K562 (cell line): ENCODE results near the gene ARPC1A. TPM values are rescaled to one million over a fixed set of nuclear protein-coding genes. Genes with fewer than 3 reads are reported as not detected.

Source experiments
- BCOR ChIP-seq: fragments of 450-650 bp; IDR thresholded peaks from 2 replicates; pipeline ENCODE4 v1.6.1; 2016
- ELF1 ChIP-seq: fragments of 200-800 bp; sonication (Bioruptor generic); IDR thresholded peaks from 2 replicates; pipeline ENCODE4 v1.6.1; 2016; ENCODE audit warnings: missing genetic modification characterization, missing compliant biosample characterization
- JUN ChIP-seq, 2 experiments: sonication (generic) in 1 of 2; formaldehyde crosslinking in 1 of 2; IDR thresholded peaks; 2 replicates each; pipeline versions ENCODE4 v1.6.1 to v1.8.0; 2012 to 2022; ENCODE audit warnings: borderline replicate concordance in 2 of 2, mild to moderate bottlenecking in 2 of 2, improper control_type of control experiment in 1 of 2, low read depth in 1 of 2, low read length in 1 of 2, missing genetic modification reagents in 1 of 2
- JUND ChIP-seq, 2 experiments: IDR thresholded peaks; 2 replicates in 1 of 2; 3 replicates in 1 of 2; pipeline ENCODE4 v1.6.1; 2011; ENCODE audit warnings: borderline replicate concordance in 2 of 2, low read depth in 2 of 2, low read length in 2 of 2, improper control_type of control experiment in 1 of 2, missing biosample characterization in 1 of 2, missing genetic modification characterization in 1 of 2, missing genetic modification reagents in 1 of 2
- KHSRP ChIP-seq: fragments of 450-650 bp; IDR thresholded peaks from 2 replicates; pipeline ENCODE4 v1.6.1; 2017
- L3MBTL2 ChIP-seq: fragments of 450-650 bp; IDR thresholded peaks from 2 replicates; pipeline ENCODE4 v1.6.1; 2016; ENCODE audit warnings: mild to moderate bottlenecking, moderate library complexity
- MYC ChIP-seq, 2 experiments: fragments of 250-450 bp in 1 of 2; sonication (Bioruptor Pico) in 1 of 2; IDR thresholded peaks; 2 replicates each; pipeline versions ENCODE4 v1.5.1 to v1.6.1; 2012 to 2021; ENCODE audit warnings: low read depth in 2 of 2, borderline replicate concordance in 1 of 2, improper control_type of control experiment in 1 of 2, low read length in 1 of 2, mild to moderate bottlenecking in 1 of 2, moderate library complexity in 1 of 2
- NBN ChIP-seq: fragments of 450-650 bp; IDR thresholded peaks from 2 replicates; pipeline ENCODE4 v1.6.1; 2016; ENCODE audit warnings: low read depth, mild to moderate bottlenecking
- NFATC3 ChIP-seq: fragments of 450-650 bp; IDR thresholded peaks from 2 replicates; pipeline ENCODE4 v1.6.1; 2017; ENCODE audit warnings: mild to moderate bottlenecking
- PHF8 ChIP-seq: fragments of 200-600 bp; sonication (generic); IDR thresholded peaks from 2 replicates; pipeline ENCODE4 v1.6.1; 2012; ENCODE audit warnings: mixed run types, mild to moderate bottlenecking, inconsistent platforms, low read length, moderate library complexity, borderline replicate concordance
- POLR2A ChIP-seq: fragments of 450-650 bp; conservative IDR thresholded peaks from 2 replicates; pipeline ENCODE4 v1.6.1; 2016
- POLR2AphosphoS2 ChIP-seq: IDR thresholded peaks from 2 replicates; pipeline ENCODE4 v1.6.1; 2012; ENCODE audit warnings: low read length, improper control_type of control experiment
- PPARD ChIP-seq: fragments of 250-450 bp; sonication (Bioruptor Pico); IDR thresholded peaks from 2 replicates; pipeline ENCODE4 v1.8.0; 2022; ENCODE audit warnings: inconsistent platforms, mild to moderate bottlenecking, moderate library complexity
- SAP30 ChIP-seq: fragments of 200-600 bp; sonication (generic); IDR thresholded peaks from 2 replicates; pipeline ENCODE4 v1.6.1; 2012; ENCODE audit warnings: borderline replicate concordance, low read depth, mild to moderate bottlenecking, moderate library complexity, low read length, control low read depth, inconsistent platforms; ENCODE audit not compliant: insufficient read depth, poor library complexity, severe bottlenecking
- STAG1 ChIP-seq: sonication (generic); formaldehyde crosslinking; IDR thresholded peaks from 2 replicates; pipeline ENCODE4 v1.5.0; 2020; ENCODE audit warnings: missing genetic modification reagents, borderline replicate concordance
- ZKSCAN8 ChIP-seq: fragments of 200-800 bp; sonication (Bioruptor generic); IDR thresholded peaks from 2 replicates; pipeline ENCODE4 v1.6.1; 2016; ENCODE audit warnings: missing genetic modification characterization, missing compliant biosample characterization
- polyA plus RNA-seq, 8 experiments: library from polyadenylated mRNA; depleted of rRNA in 4 of 8; stranded (reverse) in 5 of 8; unstranded in 3 of 8; fragments of >200 nt; fragmentation: Nextera tagmentation in 2 of 8; fragmentation: Illumina TruSeq in 1 of 8; extraction: Ambion mirVana in 2 of 8; extraction: Trizol in 1 of 8; gene quantifications; 2 replicates each; pipeline versions ENCODE4 v1.2.1 to v1.2.3, GENCODE V29; 2011 to 2014; ENCODE audit warnings: inconsistent platforms in 1 of 8, missing spikeins in 1 of 8
- total RNA-seq, 7 experiments: library from RNA; depleted of rRNA in 6 of 7; stranded (reverse); fragments of >200 nt in 6 of 7; fragmentation: Illumina TruSeq in 2 of 7; extraction: Trizol in 2 of 7; gene quantifications; 2 replicates each; pipeline versions ENCODE4 v1.2.1 to v1.2.3, GENCODE V29; 2011 to 2021; ENCODE audit warnings: low replicate concordance in 1 of 7
- TF ChIP-seq, protein P1 (sequence below), 2 experiments: fragments of 150-350 bp in 1 of 2; IDR thresholded peaks; 2 replicates each; pipeline ENCODE4 v1.6.1; 2012 to 2016; ENCODE audit warnings: low read depth in 2 of 2, low read length in 2 of 2, mild to moderate bottlenecking in 1 of 2, moderate library complexity in 1 of 2
- TF ChIP-seq, protein P2 (sequence below): fragments of 450-650 bp; formaldehyde crosslinking; IDR thresholded peaks from 2 replicates; pipeline ENCODE4 v1.4.0; 2020; ENCODE audit warnings: mild to moderate bottlenecking, moderate library complexity
- TF ChIP-seq, protein P3 (sequence below), 2 experiments: fragments of 200-800 bp in 1 of 2; sonication (Bioruptor generic) in 1 of 2; sonication (generic) in 1 of 2; formaldehyde crosslinking in 1 of 2; IDR thresholded peaks in 1 of 2; conservative IDR thresholded peaks in 1 of 2; 2 replicates each; pipeline versions ENCODE4 v1.5.0 to v1.6.1; 2016 to 2020; ENCODE audit warnings: missing compliant biosample characterization in 1 of 2, missing genetic modification characterization in 1 of 2, missing genetic modification reagents in 1 of 2

The ARPC1A gene
- total and polyA plus RNA-seq, 9 of the 15 experiments (the other 6 are each of a cell fraction or from before 2014, with no cell fraction given), result 39.5 to 151 (median 86.1) TPM

DNA sequence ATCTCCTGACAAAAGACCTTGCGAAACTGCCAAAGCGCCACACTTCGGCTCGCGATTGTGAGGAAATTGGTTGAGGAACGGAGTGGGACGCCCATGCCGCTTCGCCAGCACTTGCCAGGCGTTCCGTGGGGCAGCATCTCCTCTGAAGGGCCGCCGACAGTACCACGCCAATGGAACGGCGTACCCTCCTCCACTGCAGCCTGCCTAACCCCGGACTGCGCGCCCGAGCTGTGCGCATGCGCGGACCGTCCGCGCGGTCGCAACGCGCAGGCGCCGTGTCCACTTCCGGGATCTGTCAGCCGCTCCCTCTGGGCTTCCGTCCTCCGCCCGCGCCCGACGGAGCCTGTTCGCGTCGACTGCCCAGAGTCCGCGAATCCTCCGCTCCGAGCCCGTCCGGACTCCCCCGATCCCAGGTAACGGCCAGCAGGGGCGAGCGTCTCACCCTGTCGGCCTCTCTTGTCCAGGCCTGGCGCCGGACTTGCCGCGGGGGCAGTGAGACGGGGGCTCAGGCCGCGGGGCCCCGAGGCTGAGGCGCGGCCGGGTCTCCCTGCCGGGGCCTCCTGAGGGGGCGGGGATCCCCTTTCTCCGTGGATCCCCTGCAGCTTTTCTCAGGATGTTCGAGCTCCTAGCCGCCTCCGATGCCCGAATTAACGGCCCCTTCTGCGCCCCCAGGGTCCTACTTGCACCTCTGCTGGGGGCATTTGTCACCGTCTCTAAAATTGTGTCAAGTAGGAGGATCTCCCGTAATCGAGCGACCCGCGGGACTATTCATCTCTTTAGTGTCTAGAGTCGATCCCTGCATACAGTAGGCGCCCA is at the start of gene ARPC1A (continued):
- TF ChIP-seq JUN (IDR thresholded peaks at IDR 0.05; ENCODE audit: borderline replicate concordance, low read depth, low read length), result peak; percentile 36; the same call in 1 of the 2 replicates
- 0 out of 2 replicates have a peak, but pooled peaks have one; percentile 16 for TF ChIP-seq JUN (CRISPR knock-in tag; IDR thresholded peaks at IDR 0.05; ENCODE audit: borderline replicate concordance)
- TF ChIP-seq BCOR, result 0 out of 2 replicates have a peak, but pooled peaks have one; percentile 39
- peak; percentile 99 for TF ChIP-seq ELF1 (tag)
- TF ChIP-seq, protein P1, sequence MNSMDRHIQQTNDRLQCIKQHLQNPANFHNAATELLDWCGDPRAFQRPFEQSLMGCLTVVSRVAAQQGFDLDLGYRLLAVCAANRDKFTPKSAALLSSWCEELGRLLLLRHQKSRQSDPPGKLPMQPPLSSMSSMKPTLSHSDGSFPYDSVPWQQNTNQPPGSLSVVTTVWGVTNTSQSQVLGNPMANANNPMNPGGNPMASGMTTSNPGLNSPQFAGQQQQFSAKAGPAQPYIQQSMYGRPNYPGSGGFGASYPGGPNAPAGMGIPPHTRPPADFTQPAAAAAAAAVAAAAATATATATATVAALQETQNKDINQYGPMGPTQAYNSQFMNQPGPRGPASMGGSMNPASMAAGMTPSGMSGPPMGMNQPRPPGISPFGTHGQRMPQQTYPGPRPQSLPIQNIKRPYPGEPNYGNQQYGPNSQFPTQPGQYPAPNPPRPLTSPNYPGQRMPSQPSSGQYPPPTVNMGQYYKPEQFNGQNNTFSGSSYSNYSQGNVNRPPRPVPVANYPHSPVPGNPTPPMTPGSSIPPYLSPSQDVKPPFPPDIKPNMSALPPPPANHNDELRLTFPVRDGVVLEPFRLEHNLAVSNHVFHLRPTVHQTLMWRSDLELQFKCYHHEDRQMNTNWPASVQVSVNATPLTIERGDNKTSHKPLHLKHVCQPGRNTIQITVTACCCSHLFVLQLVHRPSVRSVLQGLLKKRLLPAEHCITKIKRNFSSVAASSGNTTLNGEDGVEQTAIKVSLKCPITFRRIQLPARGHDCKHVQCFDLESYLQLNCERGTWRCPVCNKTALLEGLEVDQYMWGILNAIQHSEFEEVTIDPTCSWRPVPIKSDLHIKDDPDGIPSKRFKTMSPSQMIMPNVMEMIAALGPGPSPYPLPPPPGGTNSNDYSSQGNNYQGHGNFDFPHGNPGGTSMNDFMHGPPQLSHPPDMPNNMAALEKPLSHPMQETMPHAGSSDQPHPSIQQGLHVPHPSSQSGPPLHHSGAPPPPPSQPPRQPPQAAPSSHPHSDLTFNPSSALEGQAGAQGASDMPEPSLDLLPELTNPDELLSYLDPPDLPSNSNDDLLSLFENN (IDR thresholded peaks at IDR 0.05; ENCODE audit: low read depth in 2 of 2, low read length in 2 of 2), result peak in 1 of 2 experiments; percentile 66; a peak in 1 of 4 replicates
- TF ChIP-seq MYC (IDR thresholded peaks at IDR 0.05; ENCODE audit: low read depth, low read length), result peak; percentile 69
- TF ChIP-seq MYC (CRISPR knock-in tag; IDR thresholded peaks at IDR 0.05; ENCODE audit: borderline replicate concordance, low read depth), result peak; percentile 65; the same call in 1 of the 2 replicates
- TF ChIP-seq, protein P2, sequence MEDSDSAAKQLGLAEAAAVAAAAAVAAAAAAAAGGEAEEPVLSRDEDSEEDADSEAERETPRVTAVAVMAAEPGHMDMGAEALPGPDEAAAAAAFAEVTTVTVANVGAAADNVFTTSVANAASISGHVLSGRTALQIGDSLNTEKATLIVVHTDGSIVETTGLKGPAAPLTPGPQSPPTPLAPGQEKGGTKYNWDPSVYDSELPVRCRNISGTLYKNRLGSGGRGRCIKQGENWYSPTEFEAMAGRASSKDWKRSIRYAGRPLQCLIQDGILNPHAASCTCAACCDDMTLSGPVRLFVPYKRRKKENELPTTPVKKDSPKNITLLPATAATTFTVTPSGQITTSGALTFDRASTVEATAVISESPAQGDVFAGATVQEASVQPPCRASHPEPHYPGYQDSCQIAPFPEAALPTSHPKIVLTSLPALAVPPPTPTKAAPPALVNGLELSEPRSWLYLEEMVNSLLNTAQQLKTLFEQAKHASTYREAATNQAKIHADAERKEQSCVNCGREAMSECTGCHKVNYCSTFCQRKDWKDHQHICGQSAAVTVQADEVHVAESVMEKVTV, result peak; percentile 78
- TF ChIP-seq, protein P3, sequence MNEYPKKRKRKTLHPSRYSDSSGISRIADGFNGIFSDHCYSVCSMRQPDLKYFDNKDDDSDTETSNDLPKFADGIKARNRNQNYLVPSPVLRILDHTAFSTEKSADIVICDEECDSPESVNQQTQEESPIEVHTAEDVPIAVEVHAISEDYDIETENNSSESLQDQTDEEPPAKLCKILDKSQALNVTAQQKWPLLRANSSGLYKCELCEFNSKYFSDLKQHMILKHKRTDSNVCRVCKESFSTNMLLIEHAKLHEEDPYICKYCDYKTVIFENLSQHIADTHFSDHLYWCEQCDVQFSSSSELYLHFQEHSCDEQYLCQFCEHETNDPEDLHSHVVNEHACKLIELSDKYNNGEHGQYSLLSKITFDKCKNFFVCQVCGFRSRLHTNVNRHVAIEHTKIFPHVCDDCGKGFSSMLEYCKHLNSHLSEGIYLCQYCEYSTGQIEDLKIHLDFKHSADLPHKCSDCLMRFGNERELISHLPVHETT (CRISPR knock-in tag; conservative IDR thresholded peaks at IDR 0.05 in 1 of 2, IDR thresholded peaks at IDR 0.05 in 1 of 2), result 0 out of 4 replicates have a peak, but pooled peaks of 1 of the 2 experiments have one; percentile 28
- peak; percentile 98 for TF ChIP-seq NFATC3
- peak; percentile 77 for TF ChIP-seq SAP30
- TF ChIP-seq POLR2AphosphoS2, result peak; percentile 77; the same call in 1 of the 2 replicates
- TF ChIP-seq JUND (IDR thresholded peaks at IDR 0.05; ENCODE audit: borderline replicate concordance, low read depth, low read length), result peak; percentile 57
- TF ChIP-seq JUND (tag; IDR thresholded peaks at IDR 0.05; ENCODE audit: borderline replicate concordance, low read depth, low read length), result no peak
- TF ChIP-seq PPARD (CRISPR knock-in tag), result no peak
- TF ChIP-seq L3MBTL2, result peak; percentile 65
- TF ChIP-seq KHSRP, result no peak
- TF ChIP-seq NBN, result peak; percentile 55; the same call in 1 of the 2 replicates
- peak; percentile 100 for TF ChIP-seq ZKSCAN8 (CRISPR knock-in tag)
- peak; percentile 97 for TF ChIP-seq PHF8
- TF ChIP-seq STAG1 (CRISPR knock-in tag), result no peak
- TF ChIP-seq POLR2A, result peak; percentile 97
